ENCODE results near the gene RBM33.
A peak's percentile ranks its signal among the peaks of the same experiment; 100 is the strongest.

The RBM33 gene

DNA sequence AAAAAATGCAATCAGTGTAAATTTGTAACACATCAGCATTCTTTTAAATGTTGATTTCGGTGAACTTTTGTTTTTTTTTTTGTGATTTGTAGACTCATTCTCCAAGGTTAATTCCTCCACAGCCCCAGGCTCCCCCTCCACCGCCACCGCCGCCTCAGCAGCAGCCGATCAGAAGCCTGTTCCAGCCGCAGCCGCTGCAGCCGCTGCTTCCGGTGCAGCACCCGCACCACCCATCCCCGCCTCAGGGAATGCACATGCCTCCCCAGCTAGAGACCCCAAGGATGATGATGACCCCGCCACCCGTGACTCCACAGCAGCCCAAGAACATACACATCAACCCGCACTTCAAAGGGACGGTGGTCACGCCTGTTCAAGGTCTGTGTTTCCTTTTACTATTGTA lies 66.6 kb downstream of the RBM33 start:
- Histone ChIP-seq H4K8ac (ENCODE audit: low read depth, low read length) (no peak overlapping the region), H3K36me3 (replicated peaks in 1 of 2; ENCODE audit: control insufficient read depth in 2 of 2, insufficient read depth in 2 of 2, low read length in 2 of 2) (peaks cover 46 to 100% of the 10 kb centered on the region in 2 donors), H3K4ac (ENCODE audit: low read length) (no peak overlapping the region), H4K91ac (ENCODE audit: low read depth, low read length, poor library complexity) (no peak overlapping the region), H3K79me1 (ENCODE audit: low read depth, low read length) (peaks cover 11% of the 10 kb centered on the region), H3K4me1 (ENCODE audit: control insufficient read depth in 2 of 2, insufficient read depth in 1 of 2, low read depth in 1 of 2, low read length in 2 of 2) (no peaks in the 10 kb centered on the region), H3K9ac (ENCODE audit: low read depth, low read length, poor library complexity) (no peak overlapping the region), H2BK120ac (ENCODE audit: low read depth, low read length) (no peak overlapping the region), H3K4me3 (ENCODE audit: low read length in 2 of 2) (no peak overlapping the region), H2BK5ac (ENCODE audit: low read length) (no peak overlapping the region), H3K23ac (ENCODE audit: low read depth, low read length, poor library complexity) (no peak overlapping the region), H2BK12ac (ENCODE audit: low read length) (no peak overlapping the region), H2BK15ac (ENCODE audit: low read length) (no peak overlapping the region), H3K9me3 (replicated peaks in 1 of 2; ENCODE audit: control insufficient read depth in 2 of 2, insufficient read depth in 1 of 2, low read depth in 1 of 2, low read length in 2 of 2) (no peaks in the 10 kb centered on the region), H2AK5ac (ENCODE audit: low read depth, low read length) (no peak overlapping the region), H3K27me3 (ENCODE audit: control insufficient read depth in 3 of 3, insufficient read depth in 3 of 3, low read depth in 1 of 3, low read length in 3 of 3) (no peaks in the 10 kb centered on the region), H3K27ac (replicated peaks; ENCODE audit: low read length) (no peak overlapping the region), H3K4me2 (ENCODE audit: insufficient read depth, low read length, poor library complexity, severe bottlenecking) (no peak overlapping the region), H3K18ac (ENCODE audit: low read length) (no peak overlapping the region), H3K14ac (ENCODE audit: low read length) (no peak overlapping the region), H2AFZ (ENCODE audit: low read length) (no peak overlapping the region)
- DNase-seq (ENCODE audit: low spot score), result no peak
- no CpG with 5 or more reads among the region's 16 CpGs for WGBS, 2 donors (ENCODE audit: extremely low coverage in 2 of 2, insufficient read length in 2 of 2, insufficient replicate concordance in 1 of 2)

DNA sequence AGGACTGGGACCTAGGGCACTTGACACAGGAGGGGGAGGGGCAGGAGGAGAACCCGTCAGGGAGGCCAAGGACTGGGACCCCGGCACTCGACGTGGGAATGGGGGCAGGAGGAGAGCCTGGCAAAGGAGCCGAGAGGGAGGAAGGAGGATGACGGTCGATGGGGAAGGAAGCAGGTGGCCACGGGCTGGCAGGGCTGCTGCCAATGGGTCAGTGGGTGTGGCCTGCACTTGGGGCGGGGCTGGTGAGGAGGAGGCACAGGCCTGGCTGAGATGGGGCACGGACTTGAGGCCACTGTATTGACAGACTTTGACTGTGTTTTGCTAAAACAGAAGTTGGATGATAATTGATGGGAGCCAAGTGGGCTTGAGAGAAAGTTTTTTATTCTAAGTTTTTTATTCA lies 68.9 kb downstream of the RBM33 start:
- Histone ChIP-seq H3K14ac (ENCODE audit: low read length) (no peak overlapping the region), H2BK120ac (ENCODE audit: low read depth, low read length) (no peak overlapping the region), H3K4me2 (ENCODE audit: insufficient read depth, low read length, poor library complexity, severe bottlenecking) (no peak overlapping the region), H3K9ac (ENCODE audit: low read depth, low read length, poor library complexity) (no peak overlapping the region), H4K91ac (ENCODE audit: low read depth, low read length, poor library complexity) (no peak overlapping the region), H3K18ac (ENCODE audit: low read length) (peak overlapping the region; percentile 33), H3K4ac (ENCODE audit: low read length) (no peak overlapping the region), H2BK12ac (ENCODE audit: low read length) (no peak overlapping the region), H3K9me3 (replicated peaks in 1 of 2; ENCODE audit: control insufficient read depth in 2 of 2, insufficient read depth in 1 of 2, low read depth in 1 of 2, low read length in 2 of 2) (no peaks in the 10 kb centered on the region), H3K27me3 (ENCODE audit: control insufficient read depth in 3 of 3, insufficient read depth in 3 of 3, low read depth in 1 of 3, low read length in 3 of 3) (no peaks in the 10 kb centered on the region), H2BK5ac (ENCODE audit: low read length) (no peak overlapping the region), H3K4me1 (ENCODE audit: control insufficient read depth in 2 of 2, insufficient read depth in 1 of 2, low read depth in 1 of 2, low read length in 2 of 2) (peaks cover 0 to 2% of the 10 kb centered on the region in 2 donors), H3K4me3 (ENCODE audit: low read length in 2 of 2) (no peak overlapping the region), H3K23ac (ENCODE audit: low read depth, low read length, poor library complexity) (no peak overlapping the region), H3K79me1 (ENCODE audit: low read depth, low read length) (peaks cover 11% of the 10 kb centered on the region), H2AFZ (ENCODE audit: low read length) (no peak overlapping the region), H3K27ac (replicated peaks; ENCODE audit: low read length) (no peak overlapping the region), H3K36me3 (replicated peaks in 1 of 2; ENCODE audit: control insufficient read depth in 2 of 2, insufficient read depth in 2 of 2, low read length in 2 of 2) (peaks cover 42 to 99% of the 10 kb centered on the region in 2 donors), H2BK15ac (ENCODE audit: low read length) (no peak overlapping the region), H2AK5ac (ENCODE audit: low read depth, low read length) (no peak overlapping the region), H4K8ac (ENCODE audit: low read depth, low read length) (peak overlapping the region; percentile 24)
- DNase-seq (ENCODE audit: low spot score), result no peak
- WGBS, 2 donors (ENCODE audit: extremely low coverage in 2 of 2, insufficient read length in 2 of 2, insufficient replicate concordance in 1 of 2), result no CpG with 5 or more reads among the region's 10 CpGs

DNA sequence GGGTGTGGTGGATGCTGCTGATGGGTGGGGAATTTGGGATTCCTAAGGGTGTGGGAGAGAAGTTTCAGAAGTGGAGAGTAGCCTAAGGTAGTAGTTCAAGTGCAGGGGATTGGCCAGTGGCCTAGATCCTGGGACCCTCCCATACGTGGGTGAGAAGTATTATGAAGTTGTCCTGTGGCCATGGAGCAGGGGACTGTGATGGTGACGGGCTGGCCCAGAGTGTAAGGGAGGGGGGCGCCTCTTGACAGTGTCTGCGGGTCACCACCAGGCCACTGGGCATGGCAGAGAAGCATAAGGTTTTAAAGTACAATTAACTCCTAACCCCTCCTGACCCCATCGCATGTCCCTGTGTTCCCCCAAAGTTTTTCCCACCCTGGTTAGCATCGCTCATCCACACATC lies 70.2 kb downstream of the RBM33 start:
- no peak overlapping the region for H3K4me3 ChIP-seq (ENCODE audit: low read length in 2 of 2)
- no peak overlapping the region for H2BK120ac ChIP-seq (ENCODE audit: low read depth, low read length)
- H2BK5ac ChIP-seq (ENCODE audit: low read length), result no peak overlapping the region
- H2BK12ac ChIP-seq (ENCODE audit: low read length), result no peak overlapping the region
- H3K79me1 ChIP-seq (ENCODE audit: low read depth, low read length), result peaks cover 11% of the 10 kb centered on the region
- no peak overlapping the region for H4K91ac ChIP-seq (ENCODE audit: low read depth, low read length, poor library complexity)
- no peak for DNase-seq (ENCODE audit: low spot score)
- no peak overlapping the region for H3K23ac ChIP-seq (ENCODE audit: low read depth, low read length, poor library complexity)
- no peaks in the 10 kb centered on the region for H3K9me3 ChIP-seq (replicated peaks in 1 of 2; ENCODE audit: control insufficient read depth in 2 of 2, insufficient read depth in 1 of 2, low read depth in 1 of 2, low read length in 2 of 2)
- H4K8ac ChIP-seq (ENCODE audit: low read depth, low read length), result no peak overlapping the region
- no peak overlapping the region for H3K4ac ChIP-seq (ENCODE audit: low read length)
- no peak overlapping the region for H3K4me2 ChIP-seq (ENCODE audit: insufficient read depth, low read length, poor library complexity, severe bottlenecking)
- no peaks in the 10 kb centered on the region for H3K27me3 ChIP-seq (ENCODE audit: control insufficient read depth in 3 of 3, insufficient read depth in 3 of 3, low read depth in 1 of 3, low read length in 3 of 3)
- no peak overlapping the region for H2AK5ac ChIP-seq (ENCODE audit: low read depth, low read length)
- no peak overlapping the region for H3K27ac ChIP-seq (replicated peaks; ENCODE audit: low read length)
- peaks cover 0 to 2% of the 10 kb centered on the region in 2 donors for H3K4me1 ChIP-seq (ENCODE audit: control insufficient read depth in 2 of 2, insufficient read depth in 1 of 2, low read depth in 1 of 2, low read length in 2 of 2)
- H3K9ac ChIP-seq (ENCODE audit: low read depth, low read length, poor library complexity), result no peak overlapping the region
- H3K14ac ChIP-seq (ENCODE audit: low read length), result no peak overlapping the region
- H2AFZ ChIP-seq (ENCODE audit: low read length), result no peak overlapping the region
- no peak overlapping the region for H2BK15ac ChIP-seq (ENCODE audit: low read length)
- H3K36me3 ChIP-seq (replicated peaks in 1 of 2; ENCODE audit: control insufficient read depth in 2 of 2, insufficient read depth in 2 of 2, low read length in 2 of 2), result peaks cover 35 to 99% of the 10 kb centered on the region in 2 donors
- H3K18ac ChIP-seq (ENCODE audit: low read length), result no peak overlapping the region
- WGBS, 2 donors (ENCODE audit: extremely low coverage in 2 of 2, insufficient read length in 2 of 2, insufficient replicate concordance in 1 of 2), result no CpG with 5 or more reads among the region's 6 CpGs

DNA sequence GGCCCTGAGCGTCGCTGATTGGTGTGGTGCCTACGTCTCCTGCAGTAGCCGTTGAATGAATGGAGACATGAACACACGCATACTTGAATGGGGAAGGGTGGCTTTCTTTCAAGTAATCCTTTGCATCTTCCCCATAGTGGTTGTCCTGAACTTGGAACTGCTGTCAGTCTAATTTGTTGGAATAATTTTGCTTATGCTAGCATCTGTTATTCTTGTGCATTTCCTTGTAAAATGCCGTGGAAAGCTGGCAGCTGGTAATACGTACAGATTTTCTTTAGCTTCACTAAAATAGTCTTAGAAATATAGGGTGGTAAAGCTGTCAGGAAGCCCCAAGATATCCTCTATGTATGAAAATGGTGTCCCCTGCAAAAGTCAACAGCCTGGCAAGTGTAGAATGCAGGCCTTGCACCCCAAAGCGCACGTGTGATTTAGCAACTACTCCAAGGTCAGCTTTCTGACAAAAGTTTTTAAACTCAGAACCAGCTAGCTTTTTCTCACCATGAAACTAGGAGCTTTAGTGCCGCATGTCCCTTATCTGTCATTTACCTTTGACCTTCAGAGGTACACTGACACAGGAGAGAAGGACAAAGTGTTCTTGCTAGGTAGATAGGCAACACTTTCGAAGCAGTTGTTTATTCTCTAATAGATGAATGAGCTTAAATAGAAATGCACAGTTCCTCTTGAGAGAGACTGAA lies 70.8 kb downstream of the RBM33 start:
- no peak overlapping the region for H2BK12ac ChIP-seq (ENCODE audit: low read length)
- H3K36me3 ChIP-seq (replicated peaks in 1 of 2; ENCODE audit: control insufficient read depth in 2 of 2, insufficient read depth in 2 of 2, low read length in 2 of 2), result peaks cover 32 to 99% of the 10 kb centered on the region in 2 donors
- no peak overlapping the region for H3K9ac ChIP-seq (ENCODE audit: low read depth, low read length, poor library complexity)
- no CpG with 5 or more reads among the region's 11 CpGs for WGBS, 2 donors (ENCODE audit: extremely low coverage in 2 of 2, insufficient read length in 2 of 2, insufficient replicate concordance in 1 of 2)
- H2BK5ac ChIP-seq (ENCODE audit: low read length), result no peak overlapping the region
- no peak overlapping the region for H3K18ac ChIP-seq (ENCODE audit: low read length)
- no peak overlapping the region for H3K4me2 ChIP-seq (ENCODE audit: insufficient read depth, low read length, poor library complexity, severe bottlenecking)
- H3K4ac ChIP-seq (ENCODE audit: low read length), result no peak overlapping the region
- H2AFZ ChIP-seq (ENCODE audit: low read length), result no peak overlapping the region
- no peak overlapping the region for H4K91ac ChIP-seq (ENCODE audit: low read depth, low read length, poor library complexity)
- no peak overlapping the region for H3K14ac ChIP-seq (ENCODE audit: low read length)
- H3K4me1 ChIP-seq (ENCODE audit: control insufficient read depth in 2 of 2, insufficient read depth in 1 of 2, low read depth in 1 of 2, low read length in 2 of 2), result peaks cover 0 to 2% of the 10 kb centered on the region in 2 donors
- H3K23ac ChIP-seq (ENCODE audit: low read depth, low read length, poor library complexity), result no peak overlapping the region
- H2BK120ac ChIP-seq (ENCODE audit: low read depth, low read length), result no peak overlapping the region
- no peak overlapping the region for H2BK15ac ChIP-seq (ENCODE audit: low read length)
- DNase-seq (ENCODE audit: low spot score), result no peak
- no peaks in the 10 kb centered on the region for H3K27me3 ChIP-seq (ENCODE audit: control insufficient read depth in 3 of 3, insufficient read depth in 3 of 3, low read depth in 1 of 3, low read length in 3 of 3)
- H3K79me1 ChIP-seq (ENCODE audit: low read depth, low read length), result peaks cover 11% of the 10 kb centered on the region
- H3K4me3 ChIP-seq (ENCODE audit: low read length in 2 of 2), result no peak overlapping the region
- H4K8ac ChIP-seq (ENCODE audit: low read depth, low read length), result no peak overlapping the region
- H3K9me3 ChIP-seq (replicated peaks in 1 of 2; ENCODE audit: control insufficient read depth in 2 of 2, insufficient read depth in 1 of 2, low read depth in 1 of 2, low read length in 2 of 2), result no peaks in the 10 kb centered on the region
- no peak overlapping the region for H3K27ac ChIP-seq (replicated peaks; ENCODE audit: low read length)
- H2AK5ac ChIP-seq (ENCODE audit: low read depth, low read length), result no peak overlapping the region
